Measurements from ENCODE around the gene MAP3K5.

MAP3K5 gene

DNA sequence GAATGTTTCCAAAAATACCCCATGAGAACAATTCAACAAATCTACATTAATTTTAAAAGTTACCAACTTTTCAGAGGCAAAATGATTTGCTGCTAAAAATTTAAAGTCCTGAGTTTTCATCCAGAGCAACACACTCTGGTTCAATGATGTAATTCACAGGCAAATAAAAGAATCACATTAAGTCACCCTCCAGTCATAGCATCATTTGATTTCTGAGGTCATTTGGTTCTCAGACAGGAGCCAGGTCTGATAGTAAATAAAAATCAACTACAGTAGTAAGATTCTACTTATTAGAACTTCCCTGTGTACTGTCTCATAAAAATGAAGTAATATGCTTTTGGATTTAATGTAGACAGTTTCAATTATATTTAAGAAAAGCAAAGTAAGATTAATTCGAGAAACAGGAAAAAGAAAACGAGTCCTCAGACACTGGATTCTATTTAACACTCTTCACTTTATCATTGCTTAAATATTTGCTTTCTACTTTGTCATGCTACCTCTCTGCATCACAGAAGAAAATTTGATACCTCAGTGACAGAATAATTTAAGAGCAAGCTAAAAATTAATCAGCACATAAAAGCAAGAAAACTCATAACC, 267.8 kb downstream of the MAP3K5 start:
- no peak for ATAC-seq
- TF ChIP-seq, protein P1, sequence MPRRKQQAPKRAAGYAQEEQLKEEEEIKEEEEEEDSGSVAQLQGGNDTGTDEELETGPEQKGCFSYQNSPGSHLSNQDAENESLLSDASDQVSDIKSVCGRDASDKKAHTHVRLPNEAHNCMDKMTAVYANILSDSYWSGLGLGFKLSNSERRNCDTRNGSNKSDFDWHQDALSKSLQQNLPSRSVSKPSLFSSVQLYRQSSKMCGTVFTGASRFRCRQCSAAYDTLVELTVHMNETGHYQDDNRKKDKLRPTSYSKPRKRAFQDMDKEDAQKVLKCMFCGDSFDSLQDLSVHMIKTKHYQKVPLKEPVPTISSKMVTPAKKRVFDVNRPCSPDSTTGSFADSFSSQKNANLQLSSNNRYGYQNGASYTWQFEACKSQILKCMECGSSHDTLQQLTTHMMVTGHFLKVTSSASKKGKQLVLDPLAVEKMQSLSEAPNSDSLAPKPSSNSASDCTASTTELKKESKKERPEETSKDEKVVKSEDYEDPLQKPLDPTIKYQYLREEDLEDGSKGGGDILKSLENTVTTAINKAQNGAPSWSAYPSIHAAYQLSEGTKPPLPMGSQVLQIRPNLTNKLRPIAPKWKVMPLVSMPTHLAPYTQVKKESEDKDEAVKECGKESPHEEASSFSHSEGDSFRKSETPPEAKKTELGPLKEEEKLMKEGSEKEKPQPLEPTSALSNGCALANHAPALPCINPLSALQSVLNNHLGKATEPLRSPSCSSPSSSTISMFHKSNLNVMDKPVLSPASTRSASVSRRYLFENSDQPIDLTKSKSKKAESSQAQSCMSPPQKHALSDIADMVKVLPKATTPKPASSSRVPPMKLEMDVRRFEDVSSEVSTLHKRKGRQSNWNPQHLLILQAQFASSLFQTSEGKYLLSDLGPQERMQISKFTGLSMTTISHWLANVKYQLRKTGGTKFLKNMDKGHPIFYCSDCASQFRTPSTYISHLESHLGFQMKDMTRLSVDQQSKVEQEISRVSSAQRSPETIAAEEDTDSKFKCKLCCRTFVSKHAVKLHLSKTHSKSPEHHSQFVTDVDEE (CRISPR knock-in tag; IDR thresholded peaks at IDR 0.05) = no peak
- TF ChIP-seq ZNF70 (CRISPR knock-in tag; IDR thresholded peaks at IDR 0.05) (no peak), ZNF565 (CRISPR knock-in tag; conservative IDR thresholded peaks at IDR 0.05; ENCODE audit: low read depth) (no peak), OSR1 (CRISPR knock-in tag; IDR thresholded peaks at IDR 0.05) (no peak), ZC3H10 (CRISPR knock-in tag; IDR thresholded peaks at IDR 0.05) (no peak), ARNTL (CRISPR knock-in tag; IDR thresholded peaks at IDR 0.05; ENCODE audit: borderline replicate concordance, low read depth) (no peak), ESRRG (CRISPR knock-in tag; IDR thresholded peaks at IDR 0.05) (no peak), RARB (CRISPR knock-in tag; IDR thresholded peaks at IDR 0.05) (no peak), SNAI2 (CRISPR knock-in tag; IDR thresholded peaks at IDR 0.05) (no peak), ZFP3 (CRISPR knock-in tag; IDR thresholded peaks at IDR 0.05) (no peak), GLIS3 (CRISPR knock-in tag; IDR thresholded peaks at IDR 0.05) (no peak), ZFP30 (CRISPR knock-in tag; IDR thresholded peaks at IDR 0.05) (no peak), CSDC2 (CRISPR knock-in tag; IDR thresholded peaks at IDR 0.05) (no peak), PPARA (CRISPR knock-in tag; IDR thresholded peaks at IDR 0.05; ENCODE audit: borderline replicate concordance) (no peak)
- TF ChIP-seq, protein P2, sequence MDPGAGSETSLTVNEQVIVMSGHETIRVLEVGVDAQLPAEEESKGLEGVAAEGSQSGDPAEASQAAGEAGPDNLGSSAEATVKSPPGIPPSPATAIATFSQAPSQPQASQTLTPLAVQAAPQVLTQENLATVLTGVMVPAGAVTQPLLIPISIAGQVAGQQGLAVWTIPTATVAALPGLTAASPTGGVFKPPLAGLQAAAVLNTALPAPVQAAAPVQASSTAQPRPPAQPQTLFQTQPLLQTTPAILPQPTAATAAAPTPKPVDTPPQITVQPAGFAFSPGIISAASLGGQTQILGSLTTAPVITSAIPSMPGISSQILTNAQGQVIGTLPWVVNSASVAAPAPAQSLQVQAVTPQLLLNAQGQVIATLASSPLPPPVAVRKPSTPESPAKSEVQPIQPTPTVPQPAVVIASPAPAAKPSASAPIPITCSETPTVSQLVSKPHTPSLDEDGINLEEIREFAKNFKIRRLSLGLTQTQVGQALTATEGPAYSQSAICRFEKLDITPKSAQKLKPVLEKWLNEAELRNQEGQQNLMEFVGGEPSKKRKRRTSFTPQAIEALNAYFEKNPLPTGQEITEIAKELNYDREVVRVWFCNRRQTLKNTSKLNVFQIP (CRISPR knock-in tag; IDR thresholded peaks at IDR 0.05; ENCODE audit: borderline replicate concordance, low read depth) = no peak
- TF ChIP-seq, protein P3, sequence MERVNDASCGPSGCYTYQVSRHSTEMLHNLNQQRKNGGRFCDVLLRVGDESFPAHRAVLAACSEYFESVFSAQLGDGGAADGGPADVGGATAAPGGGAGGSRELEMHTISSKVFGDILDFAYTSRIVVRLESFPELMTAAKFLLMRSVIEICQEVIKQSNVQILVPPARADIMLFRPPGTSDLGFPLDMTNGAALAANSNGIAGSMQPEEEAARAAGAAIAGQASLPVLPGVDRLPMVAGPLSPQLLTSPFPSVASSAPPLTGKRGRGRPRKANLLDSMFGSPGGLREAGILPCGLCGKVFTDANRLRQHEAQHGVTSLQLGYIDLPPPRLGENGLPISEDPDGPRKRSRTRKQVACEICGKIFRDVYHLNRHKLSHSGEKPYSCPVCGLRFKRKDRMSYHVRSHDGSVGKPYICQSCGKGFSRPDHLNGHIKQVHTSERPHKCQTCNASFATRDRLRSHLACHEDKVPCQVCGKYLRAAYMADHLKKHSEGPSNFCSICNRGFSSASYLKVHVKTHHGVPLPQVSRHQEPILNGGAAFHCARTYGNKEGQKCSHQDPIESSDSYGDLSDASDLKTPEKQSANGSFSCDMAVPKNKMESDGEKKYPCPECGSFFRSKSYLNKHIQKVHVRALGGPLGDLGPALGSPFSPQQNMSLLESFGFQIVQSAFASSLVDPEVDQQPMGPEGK (CRISPR knock-in tag; IDR thresholded peaks at IDR 0.05; ENCODE audit: borderline replicate concordance) = no peak

DNA sequence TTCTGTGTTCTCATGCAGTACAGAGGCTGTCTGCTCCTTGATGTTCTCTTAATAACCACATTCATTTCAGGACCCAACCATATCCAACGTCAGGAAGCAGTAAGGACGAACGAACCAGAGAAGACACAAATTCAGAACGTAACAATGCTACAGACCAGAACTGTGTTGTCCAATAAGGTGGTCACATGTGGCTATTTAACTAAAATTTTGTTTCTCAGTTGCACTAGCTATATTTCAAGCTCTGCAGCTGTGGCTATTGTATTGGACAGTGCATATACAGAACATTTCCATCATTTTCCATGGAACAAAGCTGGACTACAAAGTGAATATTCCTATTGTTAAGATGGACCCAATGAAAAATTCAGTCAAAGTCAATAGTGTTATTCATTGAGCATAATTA, 269.1 kb downstream of the MAP3K5 start:
- TF ChIP-seq RARB (CRISPR knock-in tag; IDR thresholded peaks at IDR 0.05) (no peak), TCF4 (CRISPR knock-in tag; IDR thresholded peaks at IDR 0.05; ENCODE audit: borderline replicate concordance) (no peak), OSR1 (CRISPR knock-in tag; IDR thresholded peaks at IDR 0.05) (no peak), ZNF8 (CRISPR knock-in tag; IDR thresholded peaks at IDR 0.05) (no peak), ZNF70 (CRISPR knock-in tag; IDR thresholded peaks at IDR 0.05) (no peak), ARNTL (CRISPR knock-in tag; IDR thresholded peaks at IDR 0.05; ENCODE audit: borderline replicate concordance, low read depth) (no peak)
- no peak for ATAC-seq

DNA sequence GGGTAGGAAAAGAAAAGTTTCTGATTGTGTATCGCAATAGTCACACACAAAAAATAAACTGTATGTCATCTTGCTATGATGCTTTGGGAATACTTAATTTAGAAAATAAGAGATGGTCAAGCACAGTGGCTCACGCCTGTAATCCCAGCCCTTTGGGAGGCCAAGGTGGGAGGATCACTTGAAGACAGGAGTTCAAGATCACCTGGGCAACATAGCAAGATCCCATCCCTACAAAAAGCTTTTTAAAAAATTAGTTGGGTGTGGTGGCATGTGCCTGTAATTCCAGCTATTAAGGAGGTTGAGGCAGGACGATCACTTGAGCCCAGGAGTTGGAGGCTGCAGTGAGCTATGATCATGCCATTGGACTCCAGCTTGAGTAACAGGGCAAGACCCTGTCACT, 269.6 kb downstream of the MAP3K5 start:
- TF ChIP-seq ZNF8 (CRISPR knock-in tag; IDR thresholded peaks at IDR 0.05) = no peak
- no peak for TF ChIP-seq PPARA (CRISPR knock-in tag; IDR thresholded peaks at IDR 0.05; ENCODE audit: borderline replicate concordance)
- TF ChIP-seq TOX (CRISPR knock-in tag; IDR thresholded peaks at IDR 0.05; ENCODE audit: borderline replicate concordance) = no peak
- no peak for TF ChIP-seq OSR1 (CRISPR knock-in tag; IDR thresholded peaks at IDR 0.05)
- TF ChIP-seq, protein P3 (CRISPR knock-in tag; IDR thresholded peaks at IDR 0.05; ENCODE audit: borderline replicate concordance) = no peak
- no peak for TF ChIP-seq ZFP3 (CRISPR knock-in tag; IDR thresholded peaks at IDR 0.05)
- TF ChIP-seq ZNF565 (CRISPR knock-in tag; conservative IDR thresholded peaks at IDR 0.05; ENCODE audit: low read depth) = no peak
- TF ChIP-seq TCF4 (CRISPR knock-in tag; IDR thresholded peaks at IDR 0.05; ENCODE audit: borderline replicate concordance) = no peak
- no peak for TF ChIP-seq BACH2 (CRISPR knock-in tag; IDR thresholded peaks at IDR 0.05; ENCODE audit: borderline replicate concordance)

More for the DNA sequence above, 269.6 kb downstream of the MAP3K5 start:
- no peak for ATAC-seq
